Panc1 (cell line): ENCODE results near the gene PRPSAP2. TPM values are rescaled to one million over a fixed set of nuclear protein-coding genes. Genes with fewer than 3 reads are reported as not detected.

ENCODE experiments used
- ATAC-seq: fragments of 200-7000 bp; cut with Tn5 transposase; 2 replicates; pipeline ENCODE4 v1.9.1; 2020; ENCODE audit warnings: mild to moderate bottlenecking, moderate library complexity
- BruUV-seq: library from RNA; stranded (reverse); fragments of 400-500 nt; replicated peaks from 2 replicates; lab custom pipeline; 2021; lab: Mats Ljungman, UMichigan
- CTCF ChIA-PET: fragments of 300-600 bp; sonication (Branson Sonifier 250); formaldehyde crosslinking; loops from one replicate; lab custom pipeline; 2022; ENCODE audit warnings: antibody characterized with exemption; lab: Charles Lee
- POLR2A ChIA-PET: fragments of 300-600 bp; sonication (Branson Sonifier 250); formaldehyde crosslinking; loops from one replicate; lab custom pipeline; 2022; ENCODE audit warnings: antibody characterized with exemption; lab: Charles Lee
- DNase-seq: peaks from one replicate; pipeline ENCODE4 v3.0.0-alpha.2; 2010; ENCODE audit warnings: low read depth, low spot score
- H3K27ac ChIP-seq: 2 replicates; pipeline ENCODE4 v1.5.1; 2011; ENCODE audit warnings: mild to moderate bottlenecking, low read length, inconsistent platforms
- H3K27me3 ChIP-seq: fragments of 200-500 bp; sonication (Bioruptor generic); 2 replicates; pipeline ENCODE4 v1.6.0; 2014; ENCODE audit warnings: low read length, inconsistent platforms; ENCODE audit not compliant: control insufficient read depth, insufficient read depth
- H3K36me3 ChIP-seq: fragments of 200-500 bp; sonication (Bioruptor generic); 2 replicates; pipeline ENCODE4 v1.5.1; 2014; ENCODE audit warnings: inconsistent platforms, mild to moderate bottlenecking, low read length, moderate library complexity; ENCODE audit not compliant: control insufficient read depth, insufficient read depth
- H3K4me1 ChIP-seq: 2 replicates; pipeline ENCODE4 v1.5.1; 2011; ENCODE audit warnings: inconsistent platforms, mild to moderate bottlenecking, low read length, moderate library complexity; ENCODE audit not compliant: control insufficient read depth, insufficient read depth
- H3K4me3 ChIP-seq, 2 experiments: 2 replicates each; pipeline ENCODE4 v1.5.1; 2011 to 2012; ENCODE audit warnings: low read depth in 2 of 2, low read length in 2 of 2, mild to moderate bottlenecking in 2 of 2, inconsistent platforms in 1 of 2, moderate library complexity in 1 of 2
- H3K9me3 ChIP-seq: fragments of 200-500 bp; sonication (Bioruptor generic); 2 replicates; pipeline ENCODE4 v1.5.1; 2014; ENCODE audit warnings: low read depth, mild to moderate bottlenecking, inconsistent platforms, low read length, moderate library complexity; ENCODE audit not compliant: control insufficient read depth, insufficient read depth
- CTCF ChIP-seq: fragments of 450-650 bp; IDR thresholded peaks from 2 replicates; pipeline ENCODE4 v1.5.1; 2017; ENCODE audit warnings: mild to moderate bottlenecking
- POLR2AphosphoS5 ChIP-seq: IDR thresholded peaks from 2 replicates; pipeline ENCODE4 v1.6.1; 2012; ENCODE audit warnings: mild to moderate bottlenecking, low read depth, low read length, moderate library complexity
- REST ChIP-seq, 2 experiments: IDR thresholded peaks; 2 replicates each; pipeline ENCODE4 v1.6.1; 2011 to 2012; ENCODE audit warnings: low read depth in 2 of 2, control low read depth in 1 of 2, low read length in 1 of 2, mild to moderate bottlenecking in 1 of 2, moderate library complexity in 1 of 2; ENCODE audit not compliant: insufficient read depth in 1 of 2
- SIN3A ChIP-seq: IDR thresholded peaks from 2 replicates; pipeline ENCODE4 v1.6.1; 2012; ENCODE audit warnings: low read depth, mild to moderate bottlenecking, low read length, moderate library complexity, borderline replicate concordance; ENCODE audit not compliant: insufficient read depth
- TCF7L2 ChIP-seq: IDR thresholded peaks from 2 replicates; pipeline ENCODE4 v1.6.1; 2011; ENCODE audit warnings: mild to moderate bottlenecking, low read depth, low read length, inconsistent platforms
- in situ Hi-C: cut with HindIII; loops from 2 replicates; pipeline ENCODE4 v1.10.0; 2016; ENCODE audit warnings: low sequenced_read_pairs, low pct_unique_long_range_greater_than_20kb
- intact Hi-C: fragments of 100-400 bp; cut with micrococcal nuclease; formaldehyde crosslinking; loops from one replicate; pipeline ENCODE4 v1.10.0; 2022; ENCODE audit not compliant: unreplicated experiment
- total RNA-seq: library from RNA; stranded (reverse); gene quantifications from one replicate; pipeline ENCODE4 v1.2.1, GENCODE V29; 2021; ENCODE audit not compliant: unreplicated experiment

PRPSAP2 gene
- total RNA-seq, 1 experiment from 2014 or later, result 25.3 TPM

DNA sequence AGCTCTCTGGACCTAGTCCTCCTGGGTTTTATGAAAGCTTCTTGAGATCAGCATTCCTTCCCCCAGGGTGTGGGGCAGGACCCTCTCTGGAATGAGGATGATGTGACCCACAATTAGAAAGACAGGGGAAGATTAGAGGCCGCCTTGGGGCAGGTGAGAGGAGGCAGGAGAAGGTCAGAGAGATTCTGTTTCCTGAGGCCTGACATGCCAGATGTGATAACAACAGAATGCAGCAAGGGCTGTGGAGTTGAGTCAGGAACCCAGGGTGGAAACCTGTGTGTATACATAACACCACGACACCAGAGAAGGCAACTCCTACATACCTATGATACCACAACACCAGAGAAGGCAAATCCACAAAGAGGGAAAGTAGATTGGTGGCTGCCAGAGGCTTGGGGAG is 88.6 kb downstream of the PRPSAP2 start:
- CTCF ChIA-PET, result no interaction called here
- TF ChIP-seq TCF7L2, result no peak
- intact Hi-C loops, result no loop called here
- DNase-seq, result no peak
- Histone ChIP-seq H3K4me3 (no peak overlapping the region), H3K9me3 (no peaks in the 10 kb centered on the region), H3K4me1 (no peaks in the 10 kb centered on the region), H3K36me3 (no peaks in the 10 kb centered on the region), H3K27ac (no peak overlapping the region), H3K27me3 (no peaks in the 10 kb centered on the region)
- BruUV-seq, result no TSS peak
- ATAC-seq, result no peak
- in situ Hi-C loops, result no loop called here
- POLR2A ChIA-PET, result no interaction called here

- H3K27ac ChIP-seq, result no peak overlapping the region
- DNase-seq (no peak), ATAC-seq (no peak)
- no peaks in the 10 kb centered on the region for H3K36me3 ChIP-seq
- no peaks in the 10 kb centered on the region for H3K4me1 ChIP-seq
- in situ Hi-C loops, result no loop called here
- H3K9me3 ChIP-seq, result no peaks in the 10 kb centered on the region
- no peaks in the 10 kb centered on the region for H3K27me3 ChIP-seq
- intact Hi-C loops, result no loop called here
- BruUV-seq, result no TSS peak
- ChIA-PET CTCF (no interaction called here), POLR2A (no interaction called here)
- TF ChIP-seq REST (IDR thresholded peaks at IDR 0.05; ENCODE audit: insufficient read depth in 1 of 2, low read depth in 2 of 2, low read length in 1 of 2) (no peak), POLR2AphosphoS5 (no peak), SIN3A (no peak), CTCF (no peak), TCF7L2 (no peak)
- H3K4me3 ChIP-seq, result no peak overlapping the region
Measured at GRCh38 chr17:18947866-18948265, 89.9 kb downstream of the PRPSAP2 start.

- TF ChIP-seq SIN3A (no peak), TCF7L2 (no peak), CTCF (no peak), REST (IDR thresholded peaks at IDR 0.05; ENCODE audit: insufficient read depth in 1 of 2, low read depth in 2 of 2, low read length in 1 of 2) (no peak), POLR2AphosphoS5 (no peak)
- in situ Hi-C loops (no loop called here), intact Hi-C loops (no loop called here)
- ATAC-seq (no peak), DNase-seq (no peak)
- no peak overlapping the region for H3K4me3 ChIP-seq
- CTCF ChIA-PET, result interaction anchor here (1.1 kb wide), 1 partner anchor 14 kb away, joined by 3 read pairs; no protein-coding TSS in a partner anchor
- H3K27ac ChIP-seq, result no peak overlapping the region
- no TSS peak for BruUV-seq
- no peaks in the 10 kb centered on the region for H3K36me3 ChIP-seq
- H3K4me1 ChIP-seq, result no peaks in the 10 kb centered on the region
- H3K9me3 ChIP-seq, result no peaks in the 10 kb centered on the region
- no peaks in the 10 kb centered on the region for H3K27me3 ChIP-seq
- POLR2A ChIA-PET, result no interaction called here
Measured at GRCh38 chr17:18948476-18949006, 90.6 kb downstream of the PRPSAP2 start.
